Nucleus accumbens (tissue), 56 donors: ENCODE results near the gene PRRG4.

Source experiments
- DNase-seq, 56 donors: peaks; one replicate each; lab custom pipeline; 2025; lab: John Stamatoyannopoulos, UW

PRRG4 gene

GRCh38 chr11:32905028-32905667 lies 75.4 kb downstream of the PRRG4 start:
- no peak for DNase-seq
